ENCODE results near the gene KRT83.

KRT83 gene

GRCh38 chr12:52284562-52285171 lies 36.5 kb downstream of the KRT83 start:
- DNase-seq, result no peak

- DNase-seq, result no peak
Measured at GRCh38 chr12:52280796-52281560, 40.2 kb downstream of the KRT83 start.

- no peak for DNase-seq
Measured at GRCh38 chr12:52280319-52280795, 40.8 kb downstream of the KRT83 start.

- no peak for DNase-seq
Measured at GRCh38 chr12:52279422-52280318, 41.5 kb downstream of the KRT83 start.

GRCh38 chr12:52278575-52279421 lies 42.4 kb downstream of the KRT83 start:
- DNase-seq, result peak; percentile 56

- no peak for DNase-seq
Measured at GRCh38 chr12:52277486-52278245, 43.5 kb downstream of the KRT83 start.

- no peak for DNase-seq
Measured at GRCh38 chr12:52275686-52276085, 45.5 kb downstream of the KRT83 start.

GRCh38 chr12:52274521-52275120 lies 46.6 kb downstream of the KRT83 start, which contains the start of gene KRT86:
TSS of gene KRT86 (plus strand) at chr12:52274645. CDS start at chr12:52301917, 27,272 bp downstream.
- no peak for DNase-seq

- DNase-seq, result no peak
Measured at GRCh38 chr12:52271158-52271557, 50.0 kb downstream of the KRT83 start.

GRCh38 chr12:52270541-52271070 lies 50.6 kb downstream of the KRT83 start:
- no peak for DNase-seq

GRCh38 chr12:52268212-52268611 lies 53.0 kb downstream of the KRT83 start:
- no peak for DNase-seq

- DNase-seq, result no peak
Measured at GRCh38 chr12:52267699-52268098, 53.5 kb downstream of the KRT83 start.

- DNase-seq, result no peak
Measured at GRCh38 chr12:52267266-52267665, 53.9 kb downstream of the KRT83 start.

GRCh38 chr12:52266514-52266913 lies 54.7 kb downstream of the KRT83 start:
- no peak for DNase-seq

GRCh38 chr12:52264435-52264825 lies 56.8 kb downstream of the KRT83 start:
- peak; percentile 20 for DNase-seq
